Ascending aorta (tissue), 2 donors: ENCODE data around the gene MGAT3. TPM values are rescaled to one million over a fixed set of nuclear protein-coding genes. Genes with fewer than 3 reads are reported as not detected.

Experiments
- DNase-seq, 2 donors: peaks; one replicate each; pipeline ENCODE4 v3.0.0-alpha.2; 2019; ENCODE audit warnings: low spot score in 2 of 2
- H3K27ac ChIP-seq, 2 donors: fragments of 200-600 bp; sonication (generic); one replicate each; pipeline ENCODE4 v1.5.1; 2016 to 2017; ENCODE audit warnings: mild to moderate bottlenecking in 1 of 2
- H3K27me3 ChIP-seq: fragments of 200-600 bp; sonication (generic); one replicate; pipeline ENCODE4 v1.5.1; 2017
- H3K36me3 ChIP-seq, 2 donors: fragments of 200-600 bp; sonication (generic); one replicate each; pipeline ENCODE4 v1.5.1; 2016
- H3K4me1 ChIP-seq, 2 donors: fragments of 200-600 bp; sonication (generic); one replicate each; pipeline ENCODE4 v1.5.1; 2016 to 2017; ENCODE audit warnings: mild to moderate bottlenecking in 1 of 2
- H3K4me3 ChIP-seq, 2 donors: fragments of 200-600 bp; sonication (generic); one replicate each; pipeline ENCODE4 v1.5.1; 2016 to 2017; ENCODE audit warnings: mild to moderate bottlenecking in 1 of 2
- H3K9me3 ChIP-seq, 2 donors: fragments of 200-600 bp; sonication (generic); one replicate each; pipeline ENCODE4 v1.5.1; 2016
- CTCF ChIP-seq, 3 experiments: fragments of 200-600 bp in 2 of 3; fragments of 450-650 bp in 1 of 3; sonication (generic) in 2 of 3; IDR thresholded peaks; one replicate each; pipeline ENCODE4 v1.5.1; 2016 to 2019; ENCODE audit warnings: antibody characterized with exemption in 3 of 3, mild to moderate bottlenecking in 1 of 3, moderate library complexity in 1 of 3
- intact Hi-C: fragments of 100-400 bp; cut with DNase I; formaldehyde crosslinking; loops from one replicate; pipeline ENCODE4 v1.15.1; 2023
- total RNA-seq: library from RNA; depleted of rRNA; stranded (reverse); fragments of >200 nt; gene quantifications from one replicate; pipeline ENCODE4 v1.1.0, GENCODE V29; 2016

MGAT3 gene
- total RNA-seq, 1 donor from 2014 or later, result 9.8 TPM

DNA sequence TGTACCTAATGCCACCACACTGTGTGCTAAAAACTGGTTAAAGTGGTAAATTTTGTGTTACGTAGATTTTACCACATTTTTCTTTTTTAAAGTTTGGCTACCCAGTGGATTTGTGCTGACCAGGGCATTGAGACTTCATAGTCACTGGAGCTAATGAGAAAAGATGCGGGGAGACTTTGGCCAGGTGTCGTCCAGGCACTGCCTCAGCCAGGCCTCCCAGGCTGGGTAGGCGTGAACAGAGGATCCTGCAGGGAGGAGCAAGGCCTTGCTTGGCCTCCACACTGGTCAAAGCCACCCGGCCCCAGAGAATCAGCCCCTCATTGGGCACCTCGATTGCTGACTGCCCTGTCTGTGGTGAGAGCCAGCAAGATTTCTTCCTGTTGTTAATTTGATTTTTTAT is 13.4 kb upstream of the MGAT3 start:
- no peaks in the 10 kb centered on the region for H3K27me3 ChIP-seq
- intact Hi-C loops, result no loop called here

GRCh38 chr22:39444247-39444800 is 12.5 kb upstream of the MGAT3 start:
- no peak overlapping the region for H3K4me3 ChIP-seq
- H3K27me3 ChIP-seq, result no peaks in the 10 kb centered on the region
- no peak for DNase-seq
- H3K4me1 ChIP-seq, result no peaks in the 10 kb centered on the region
- H3K9me3 ChIP-seq, result no peaks in the 10 kb centered on the region
- no peaks in the 10 kb centered on the region for H3K36me3 ChIP-seq
- H3K27ac ChIP-seq, result no peak overlapping the region
- no peak for TF ChIP-seq CTCF (IDR thresholded peaks at IDR 0.05)
- intact Hi-C loops, result no loop called here

More for the DNA sequence above, 13.4 kb upstream of the MGAT3 start:
- no peak for DNase-seq
- no peak for TF ChIP-seq CTCF (IDR thresholded peaks at IDR 0.05)
- H3K36me3 ChIP-seq, result no peaks in the 10 kb centered on the region
- H3K4me1 ChIP-seq, result no peaks in the 10 kb centered on the region
- H3K27ac ChIP-seq, result no peak overlapping the region
- no peak overlapping the region for H3K4me3 ChIP-seq
- no peaks in the 10 kb centered on the region for H3K9me3 ChIP-seq

GRCh38 chr22:39444937-39445465 is 11.8 kb upstream of the MGAT3 start:
- Histone ChIP-seq H3K4me1 (no peaks in the 10 kb centered on the region), H3K4me3 (no peak overlapping the region), H3K27me3 (no peaks in the 10 kb centered on the region), H3K9me3 (no peaks in the 10 kb centered on the region), H3K27ac (no peak overlapping the region), H3K36me3 (no peaks in the 10 kb centered on the region)
- DNase-seq, result no peak
- no peak for TF ChIP-seq CTCF (IDR thresholded peaks at IDR 0.05)
- intact Hi-C loops, result no loop called here

- Histone ChIP-seq H3K4me3 (no peak overlapping the region), H3K4me1 (no peaks in the 10 kb centered on the region), H3K27ac (no peak overlapping the region), H3K9me3 (no peaks in the 10 kb centered on the region), H3K36me3 (no peaks in the 10 kb centered on the region), H3K27me3 (no peaks in the 10 kb centered on the region)
- intact Hi-C loops, result no loop called here
- TF ChIP-seq CTCF (IDR thresholded peaks at IDR 0.05), result no peak
- no peak for DNase-seq
These were observed 11.1 kb upstream of the MGAT3 start for GRCh38 chr22:39445678-39446077.

GRCh38 chr22:39446239-39446721 is 10.5 kb upstream of the MGAT3 start:
- intact Hi-C loops, result no loop called here

More at GRCh38 chr22:39446239-39446721, 10.5 kb upstream of the MGAT3 start:
- no peak for DNase-seq
- Histone ChIP-seq H3K4me3 (no peak overlapping the region), H3K27me3 (no peaks in the 10 kb centered on the region), H3K9me3 (no peaks in the 10 kb centered on the region), H3K27ac (no peak overlapping the region), H3K4me1 (no peaks in the 10 kb centered on the region), H3K36me3 (no peaks in the 10 kb centered on the region)
- TF ChIP-seq CTCF (IDR thresholded peaks at IDR 0.05), result no peak
